HG02571 (cell line): ENCODE data around the gene ITGB4.

Source experiments
- ATAC-seq: cut with Tn5 transposase; IDR thresholded peaks from one replicate; pipeline ENCODE4 v1.9.1; 2021; ENCODE audit warnings: mild to moderate bottlenecking, moderate library complexity; ENCODE audit not compliant: unreplicated experiment

ITGB4 gene

GRCh38 chr17:75785016-75785890 lies 64.0 kb downstream of the ITGB4 start:
- peak; percentile 60 for ATAC-seq

GRCh38 chr17:75791254-75791653 lies 70.0 kb downstream of the ITGB4 start:
- no peak for ATAC-seq

- no peak for ATAC-seq
Observed at GRCh38 chr17:75793460-75793859, 72.2 kb downstream of the ITGB4 start.

GRCh38 chr17:75795820-75796607 lies 74.8 kb downstream of the ITGB4 start:
- ATAC-seq: no peak

- ATAC-seq: no peak
Observed at GRCh38 chr17:75799402-75799801, 78.1 kb downstream of the ITGB4 start.

GRCh38 chr17:75803883-75804282 lies 82.6 kb downstream of the ITGB4 start:
- no peak for ATAC-seq

GRCh38 chr17:75806822-75807500 lies 85.7 kb downstream of the ITGB4 start:
- ATAC-seq: no peak
